ENCODE data around the gene SLC38A11.

DNA sequence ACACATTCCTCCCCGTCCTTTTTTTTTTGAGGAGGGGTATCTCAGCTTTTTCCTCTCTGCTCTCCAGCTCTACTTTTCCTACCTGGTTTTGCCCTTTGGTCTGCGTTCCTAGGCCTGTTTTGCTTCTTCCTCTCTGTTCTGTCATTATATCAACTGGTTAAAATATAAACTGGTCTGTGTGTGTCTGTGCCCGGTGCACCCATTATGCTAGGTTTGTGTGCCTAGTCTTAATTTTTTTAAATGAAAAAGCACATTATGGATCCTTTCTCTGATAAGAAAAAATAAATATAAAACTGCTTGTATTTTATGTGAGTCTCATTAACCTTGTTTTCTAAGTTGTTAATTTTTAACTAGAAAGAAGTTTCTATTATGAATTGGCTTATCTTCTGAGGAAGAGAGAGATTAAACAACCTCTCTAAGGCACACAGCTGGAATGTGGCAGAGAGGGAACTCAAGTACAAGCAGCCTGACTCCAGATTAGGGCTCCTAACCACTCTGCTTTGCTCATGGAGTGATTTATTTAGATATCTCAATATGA, 17.4 kb downstream of the SLC38A11 start:
- TF ChIP-seq, protein P1, sequence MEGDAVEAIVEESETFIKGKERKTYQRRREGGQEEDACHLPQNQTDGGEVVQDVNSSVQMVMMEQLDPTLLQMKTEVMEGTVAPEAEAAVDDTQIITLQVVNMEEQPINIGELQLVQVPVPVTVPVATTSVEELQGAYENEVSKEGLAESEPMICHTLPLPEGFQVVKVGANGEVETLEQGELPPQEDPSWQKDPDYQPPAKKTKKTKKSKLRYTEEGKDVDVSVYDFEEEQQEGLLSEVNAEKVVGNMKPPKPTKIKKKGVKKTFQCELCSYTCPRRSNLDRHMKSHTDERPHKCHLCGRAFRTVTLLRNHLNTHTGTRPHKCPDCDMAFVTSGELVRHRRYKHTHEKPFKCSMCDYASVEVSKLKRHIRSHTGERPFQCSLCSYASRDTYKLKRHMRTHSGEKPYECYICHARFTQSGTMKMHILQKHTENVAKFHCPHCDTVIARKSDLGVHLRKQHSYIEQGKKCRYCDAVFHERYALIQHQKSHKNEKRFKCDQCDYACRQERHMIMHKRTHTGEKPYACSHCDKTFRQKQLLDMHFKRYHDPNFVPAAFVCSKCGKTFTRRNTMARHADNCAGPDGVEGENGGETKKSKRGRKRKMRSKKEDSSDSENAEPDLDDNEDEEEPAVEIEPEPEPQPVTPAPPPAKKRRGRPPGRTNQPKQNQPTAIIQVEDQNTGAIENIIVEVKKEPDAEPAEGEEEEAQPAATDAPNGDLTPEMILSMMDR (IDR thresholded peaks at IDR 0.05; ENCODE audit: low read length), result no peak
- TF ChIP-seq EZH2 (IDR thresholded peaks at IDR 0.05; ENCODE audit: borderline replicate concordance, low read length), result no peak

Measured in OCI-LY1 (cell line).